ENCODE results near the gene STYXL1.
"Not testable (repeated sequence)": the region's sequence is repeated elsewhere in the genome, so short reads cannot be mapped to it uniquely, and the experiment has no call there.

Gene STYXL1

GRCh38 chr7:76056241-76056640 is 8.4 kb upstream of the STYXL1 start:
- peaks cover 17% of the 10 kb centered on the region for H4K20me1 ChIP-seq (ENCODE audit: insufficient read depth, low read length, poor library complexity, severe bottlenecking)
- no peak overlapping the region for H3K4me3 ChIP-seq (ENCODE audit: low read length, poor library complexity, severe bottlenecking)
- no peak overlapping the region for H3K9ac ChIP-seq (ENCODE audit: low read depth, low read length, poor library complexity, severe bottlenecking)
- no peaks in the 10 kb centered on the region for H3K9me3 ChIP-seq (ENCODE audit: insufficient read depth, low read depth, low read length)
- TF ChIP-seq EZH2phosphoT487 (IDR thresholded peaks at IDR 0.05; ENCODE audit: borderline replicate concordance): no peak
- TF ChIP-seq, protein P1, sequence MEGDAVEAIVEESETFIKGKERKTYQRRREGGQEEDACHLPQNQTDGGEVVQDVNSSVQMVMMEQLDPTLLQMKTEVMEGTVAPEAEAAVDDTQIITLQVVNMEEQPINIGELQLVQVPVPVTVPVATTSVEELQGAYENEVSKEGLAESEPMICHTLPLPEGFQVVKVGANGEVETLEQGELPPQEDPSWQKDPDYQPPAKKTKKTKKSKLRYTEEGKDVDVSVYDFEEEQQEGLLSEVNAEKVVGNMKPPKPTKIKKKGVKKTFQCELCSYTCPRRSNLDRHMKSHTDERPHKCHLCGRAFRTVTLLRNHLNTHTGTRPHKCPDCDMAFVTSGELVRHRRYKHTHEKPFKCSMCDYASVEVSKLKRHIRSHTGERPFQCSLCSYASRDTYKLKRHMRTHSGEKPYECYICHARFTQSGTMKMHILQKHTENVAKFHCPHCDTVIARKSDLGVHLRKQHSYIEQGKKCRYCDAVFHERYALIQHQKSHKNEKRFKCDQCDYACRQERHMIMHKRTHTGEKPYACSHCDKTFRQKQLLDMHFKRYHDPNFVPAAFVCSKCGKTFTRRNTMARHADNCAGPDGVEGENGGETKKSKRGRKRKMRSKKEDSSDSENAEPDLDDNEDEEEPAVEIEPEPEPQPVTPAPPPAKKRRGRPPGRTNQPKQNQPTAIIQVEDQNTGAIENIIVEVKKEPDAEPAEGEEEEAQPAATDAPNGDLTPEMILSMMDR (conservative IDR thresholded peaks at IDR 0.05; ENCODE audit: low read length): no peak
- H3K9me2 ChIP-seq (replicated peaks; ENCODE audit: low read depth, low read length): no peaks in the 10 kb centered on the region
- no peaks in the 10 kb centered on the region for H3K27me3 ChIP-seq (ENCODE audit: insufficient read depth, low read length, poor library complexity, severe bottlenecking)
- no peaks in the 10 kb centered on the region for H3F3A ChIP-seq (ENCODE audit: low read depth)
- no peak overlapping the region for H2AFZ ChIP-seq (ENCODE audit: low read length)
- H3K4me1 ChIP-seq (ENCODE audit: insufficient read depth, low read length, poor library complexity, severe bottlenecking): peaks cover 6% of the 10 kb centered on the region
- peaks cover 45% of the 10 kb centered on the region; the same call in 1 of the 2 replicates for H3K36me3 ChIP-seq (ENCODE audit: insufficient read depth, low read length)
- H3K79me2 ChIP-seq (ENCODE audit: insufficient read depth, low read length): peaks cover 35% of the 10 kb centered on the region; the same call in 1 of the 2 replicates
- H3K4me2 ChIP-seq (ENCODE audit: low read depth, low read length, poor library complexity, severe bottlenecking): no peak overlapping the region

DNA sequence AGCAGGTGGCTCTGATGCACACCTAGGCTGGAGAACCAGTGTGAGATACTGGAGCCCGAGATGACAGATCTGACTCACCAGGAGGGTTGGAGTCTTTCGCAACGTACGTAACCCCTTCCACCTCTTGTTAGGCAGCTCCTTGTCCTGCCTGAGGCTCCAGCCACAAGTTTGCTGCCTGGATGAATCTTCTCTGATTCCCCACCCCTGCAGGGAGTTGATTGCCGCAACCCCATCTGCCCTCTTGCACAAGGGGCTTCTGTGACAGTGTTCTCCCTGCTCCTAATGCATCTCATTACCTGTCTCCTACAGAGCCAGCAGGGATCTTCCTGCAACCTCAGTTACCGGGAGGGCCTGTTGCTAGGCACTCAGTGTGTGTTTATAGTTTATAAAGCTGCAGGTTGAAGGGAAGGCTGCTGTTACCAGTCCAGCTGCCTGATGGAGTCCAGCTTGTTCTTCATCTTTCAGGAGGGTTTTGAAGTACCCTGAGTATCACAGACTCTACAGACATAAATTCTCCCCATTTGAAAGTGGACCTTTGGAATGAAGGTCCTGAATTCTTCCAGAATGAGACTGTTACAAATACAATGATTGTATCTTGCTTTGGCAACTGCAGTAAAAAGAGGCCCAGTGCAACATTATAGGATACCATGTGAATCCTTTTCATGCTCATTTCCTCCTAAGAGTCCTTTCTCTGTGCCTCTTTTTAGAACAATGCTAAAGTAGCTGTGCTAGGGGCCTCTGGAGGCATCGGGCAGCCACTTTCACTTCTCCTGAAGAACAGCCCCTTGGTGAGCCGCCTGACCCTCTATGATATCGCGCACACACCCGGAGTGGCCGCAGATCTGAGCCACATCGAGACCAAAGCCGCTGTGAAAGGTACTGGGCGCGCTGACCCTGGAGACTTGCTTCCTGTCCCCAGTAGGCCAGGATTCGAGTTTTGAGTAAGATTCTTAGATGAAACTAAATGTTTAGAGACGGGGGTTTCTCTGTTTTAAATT is 6.6 kb upstream of the STYXL1 start:
- Histone ChIP-seq H3K79me2 (ENCODE audit: insufficient read depth, low read length) (peaks cover 53% of the 10 kb centered on the region), H3K36me3 (ENCODE audit: insufficient read depth, low read length) (peaks cover 26% of the 10 kb centered on the region; the same call in 1 of the 2 replicates), H3K27me3 (ENCODE audit: insufficient read depth, low read length, poor library complexity, severe bottlenecking) (no peaks in the 10 kb centered on the region), H3K9ac (ENCODE audit: low read depth, low read length, poor library complexity, severe bottlenecking) (no peak overlapping the region), H2AFZ (ENCODE audit: low read length) (no peak overlapping the region), H3K4me3 (ENCODE audit: low read length, poor library complexity, severe bottlenecking) (no peak overlapping the region), H3K4me2 (ENCODE audit: low read depth, low read length, poor library complexity, severe bottlenecking) (no peak overlapping the region), H4K20me1 (ENCODE audit: insufficient read depth, low read length, poor library complexity, severe bottlenecking) (peaks cover 25% of the 10 kb centered on the region), H3K4me1 (ENCODE audit: insufficient read depth, low read length, poor library complexity, severe bottlenecking) (peaks cover 22% of the 10 kb centered on the region), H3F3A (ENCODE audit: low read depth) (no peaks in the 10 kb centered on the region), H3K9me2 (replicated peaks; ENCODE audit: low read depth, low read length) (no peaks in the 10 kb centered on the region), H3K9me3 (ENCODE audit: insufficient read depth, low read depth, low read length) (no peaks in the 10 kb centered on the region)
- no peak for TF ChIP-seq EZH2phosphoT487 (IDR thresholded peaks at IDR 0.05; ENCODE audit: borderline replicate concordance)
- TF ChIP-seq, protein P1 (conservative IDR thresholded peaks at IDR 0.05; ENCODE audit: low read length): no peak

- H3K36me3 ChIP-seq (ENCODE audit: insufficient read depth, low read length): peaks cover 17% of the 10 kb centered on the region; the same call in 1 of the 2 replicates
- H3K4me1 ChIP-seq (ENCODE audit: insufficient read depth, low read length, poor library complexity, severe bottlenecking): peaks cover 32% of the 10 kb centered on the region
- no peaks in the 10 kb centered on the region for H3K27me3 ChIP-seq (ENCODE audit: insufficient read depth, low read length, poor library complexity, severe bottlenecking)
- no peaks in the 10 kb centered on the region for H3K9me3 ChIP-seq (ENCODE audit: insufficient read depth, low read depth, low read length)
- H3K79me2 ChIP-seq (ENCODE audit: insufficient read depth, low read length): peaks cover 62% of the 10 kb centered on the region
- TF ChIP-seq, protein P1 (conservative IDR thresholded peaks at IDR 0.05; ENCODE audit: low read length): no peak
- TF ChIP-seq EZH2phosphoT487 (IDR thresholded peaks at IDR 0.05; ENCODE audit: borderline replicate concordance): no peak
- no peak overlapping the region for H2AFZ ChIP-seq (ENCODE audit: low read length)
- H4K20me1 ChIP-seq (ENCODE audit: insufficient read depth, low read length, poor library complexity, severe bottlenecking): peaks cover 33% of the 10 kb centered on the region
- no peak overlapping the region for H3K9ac ChIP-seq (ENCODE audit: low read depth, low read length, poor library complexity, severe bottlenecking)
- H3F3A ChIP-seq (ENCODE audit: low read depth): no peaks in the 10 kb centered on the region
- no peak overlapping the region for H3K4me2 ChIP-seq (ENCODE audit: low read depth, low read length, poor library complexity, severe bottlenecking)
- no peak overlapping the region for H3K4me3 ChIP-seq (ENCODE audit: low read length, poor library complexity, severe bottlenecking)
- H3K9me2 ChIP-seq (replicated peaks; ENCODE audit: low read depth, low read length): no peaks in the 10 kb centered on the region
Observed at GRCh38 chr7:76053461-76053860, 5.7 kb upstream of the STYXL1 start.

DNA sequence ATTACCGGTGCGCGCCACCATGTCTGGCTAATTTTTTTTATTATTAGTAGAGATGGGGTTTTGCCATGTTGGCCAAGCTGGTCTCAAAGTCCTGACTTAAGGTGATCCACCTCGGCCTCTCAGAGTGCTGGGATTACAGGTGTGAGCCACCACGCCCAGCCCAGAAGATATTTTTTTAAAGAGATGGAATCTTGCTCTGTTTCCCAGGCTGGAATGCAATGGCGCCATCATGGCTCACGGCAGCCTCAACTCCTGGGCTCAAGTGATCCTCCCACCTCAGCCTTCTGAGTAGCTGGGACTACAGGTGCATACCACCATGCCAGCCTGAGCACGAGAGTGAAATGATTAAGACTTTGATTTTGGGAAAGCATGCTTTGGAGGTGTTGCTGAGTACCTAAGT is 4.9 kb upstream of the STYXL1 start:
- H3K9ac ChIP-seq (ENCODE audit: low read depth, low read length, poor library complexity, severe bottlenecking); H3F3A ChIP-seq (ENCODE audit: low read depth); H3K9me2 ChIP-seq (replicated peaks; ENCODE audit: low read depth, low read length); H3K36me3 ChIP-seq (ENCODE audit: insufficient read depth, low read length); H3K4me2 ChIP-seq (ENCODE audit: low read depth, low read length, poor library complexity, severe bottlenecking); H3K4me3 ChIP-seq (ENCODE audit: low read length, poor library complexity, severe bottlenecking); H2AFZ ChIP-seq (ENCODE audit: low read length); H3K27me3 ChIP-seq (ENCODE audit: insufficient read depth, low read length, poor library complexity, severe bottlenecking); H3K9me3 ChIP-seq (ENCODE audit: insufficient read depth, low read depth, low read length): not testable (repeated sequence)
- peaks cover 70% of the 10 kb centered on the region for H3K79me2 ChIP-seq (ENCODE audit: insufficient read depth, low read length)
- peaks cover 33% of the 10 kb centered on the region for H3K4me1 ChIP-seq (ENCODE audit: insufficient read depth, low read length, poor library complexity, severe bottlenecking)
- peaks cover 33% of the 10 kb centered on the region for H4K20me1 ChIP-seq (ENCODE audit: insufficient read depth, low read length, poor library complexity, severe bottlenecking)

All from Loucy (cell line).